ENCODE data around the gene KLHL1.

GRCh38 chr13:70034286-70034685, 74.0 kb downstream of the KLHL1 start:
- TF ChIP-seq CTCF (IDR thresholded peaks at IDR 0.05 in 8 of 11, conservative IDR thresholded peaks at IDR 0.05 in 3 of 11): no peak
- no peak for TF ChIP-seq POLR2AphosphoS5 (IDR thresholded peaks at IDR 0.05)

Measured in spleen (tissue), 7 donors.